ENCODE results near the gene SCAP. TPM values are rescaled to one million over a fixed set of nuclear protein-coding genes. Genes with fewer than 3 reads are reported as not detected.
"Not testable (repeated sequence)": the region's sequence is repeated elsewhere in the genome, so short reads cannot be mapped to it uniquely, and the experiment has no call there.

Gene SCAP
- 49.2 and 50.0 TPM in 2 replicates for polyA plus RNA-seq (2014; cell fraction: cytosol; rRNA removed)
- 65.9 and 93.0 TPM in 2 replicates for polyA plus RNA-seq (2014; cell fraction: nucleus; rRNA removed)

DNA sequence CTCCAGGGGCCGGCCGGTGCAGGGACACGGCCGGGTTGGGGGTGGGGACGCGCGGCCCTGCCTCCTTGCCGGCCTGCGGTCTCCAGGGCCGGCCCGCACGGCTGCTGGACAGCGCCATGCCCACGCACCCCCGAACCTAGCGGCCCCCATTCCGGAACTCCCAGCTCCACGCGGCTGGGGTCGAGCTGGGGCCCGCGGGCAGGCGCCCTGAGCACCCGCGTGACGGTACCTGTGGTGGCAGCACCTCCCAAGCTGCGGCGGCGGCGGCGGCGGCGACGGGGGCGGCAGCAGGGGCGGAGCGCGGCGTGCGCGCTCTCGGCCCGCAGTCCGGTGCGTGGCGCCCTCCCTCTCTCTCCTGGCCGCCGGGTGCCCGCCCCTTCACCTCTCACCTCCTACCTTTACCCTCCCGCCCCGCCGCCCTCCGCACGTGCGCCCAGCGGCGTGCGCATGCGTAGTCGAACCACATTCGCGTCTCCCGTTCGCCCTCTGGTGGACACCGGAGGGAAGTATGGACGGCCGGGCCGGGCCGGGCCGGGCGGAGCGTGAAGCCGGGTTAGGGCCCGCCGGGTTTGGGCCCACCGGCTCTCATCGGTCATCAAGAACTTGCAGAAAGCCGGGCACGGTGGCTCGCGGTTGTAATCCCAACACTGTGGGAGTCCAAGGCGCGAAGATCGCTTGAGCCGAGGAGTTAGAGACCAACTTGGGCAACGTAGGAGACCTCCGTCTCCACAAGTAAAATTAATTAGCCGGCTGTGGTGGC is at the start of gene SCAP:
Gene SCAP, minus strand, starts transcription at position 372 of the 760 bp plus-strand sequence. CDS start 32,948 bp downstream, outside the sequence.
- DNase-seq (ENCODE audit: low spot score), result peak; percentile 89

- DNase-seq (ENCODE audit: low spot score), result no peak
Measured at GRCh38 chr3:47523310-47524073, 47.8 kb upstream of the SCAP start.

DNA sequence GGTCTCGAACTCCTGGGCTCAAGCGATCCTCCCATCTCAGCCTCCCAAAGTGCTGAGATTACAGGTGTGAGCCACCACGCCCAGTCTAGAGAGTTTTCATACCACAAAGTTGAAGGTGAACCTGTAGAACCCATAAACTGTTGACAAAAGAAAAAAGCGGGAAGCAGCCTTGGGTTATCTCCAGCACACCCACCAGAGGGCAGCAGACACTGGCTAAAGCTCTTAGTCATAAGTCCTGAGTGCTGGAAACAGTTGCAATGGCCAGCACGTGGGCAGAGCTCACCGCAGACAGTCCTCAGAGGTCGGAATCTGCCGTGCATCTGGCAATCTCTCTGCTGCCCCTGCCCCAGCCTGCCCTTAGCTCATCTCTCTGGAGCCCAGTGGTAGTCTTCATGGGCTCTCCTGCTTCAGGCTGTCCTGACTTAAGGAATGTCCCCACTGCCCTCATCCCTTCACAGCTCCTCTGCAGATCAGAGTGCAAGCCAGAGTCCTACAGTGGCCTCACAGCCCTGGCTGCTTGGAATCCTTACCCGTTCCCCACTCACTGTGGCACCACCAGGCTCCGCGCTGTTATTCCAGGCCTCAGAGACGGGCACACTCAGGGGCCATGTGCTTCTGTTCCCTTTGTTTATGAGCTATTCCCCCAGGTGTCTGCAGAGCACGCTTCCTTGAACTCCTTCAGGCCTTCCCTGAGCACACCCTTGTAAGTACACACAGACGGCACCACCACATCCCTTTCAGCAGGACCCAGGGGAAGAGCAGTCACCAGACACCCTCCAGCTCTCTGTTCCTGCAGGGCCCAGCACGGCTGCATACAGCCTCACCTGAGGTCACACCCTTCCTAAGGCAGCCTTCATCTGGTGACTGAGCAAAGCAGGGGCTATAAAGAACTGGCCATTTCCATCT is 46.6 kb upstream of the SCAP start:
- DNase-seq (ENCODE audit: low spot score), result peak; percentile 91

DNA sequence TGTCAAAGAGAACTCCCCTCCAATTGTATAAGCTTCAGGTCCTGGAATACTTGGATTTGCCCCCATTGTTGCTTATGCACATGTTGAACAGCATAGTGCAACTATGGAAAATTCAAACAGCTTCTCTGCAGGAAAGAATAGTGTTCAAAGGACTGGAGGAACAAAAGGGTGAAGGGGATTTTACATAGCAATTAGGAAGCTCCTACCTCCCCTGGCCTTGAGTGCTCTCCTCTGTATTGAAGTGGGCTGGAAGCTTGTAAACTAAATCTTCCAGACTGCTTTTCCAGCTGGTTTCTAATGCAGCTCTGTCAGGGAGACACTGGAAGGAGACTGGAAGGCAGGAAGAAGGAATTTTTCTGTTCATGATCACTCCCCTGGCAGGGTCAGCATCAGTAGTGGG is 45.0 kb upstream of the SCAP start:
- DNase-seq (ENCODE audit: low spot score), result no peak

GRCh38 chr3:47517937-47518336 is 42.2 kb upstream of the SCAP start:
- DNase-seq (ENCODE audit: low spot score), result no peak

- no peak for DNase-seq (ENCODE audit: low spot score)
Measured at GRCh38 chr3:47515864-47516319, 40.2 kb upstream of the SCAP start.

DNA sequence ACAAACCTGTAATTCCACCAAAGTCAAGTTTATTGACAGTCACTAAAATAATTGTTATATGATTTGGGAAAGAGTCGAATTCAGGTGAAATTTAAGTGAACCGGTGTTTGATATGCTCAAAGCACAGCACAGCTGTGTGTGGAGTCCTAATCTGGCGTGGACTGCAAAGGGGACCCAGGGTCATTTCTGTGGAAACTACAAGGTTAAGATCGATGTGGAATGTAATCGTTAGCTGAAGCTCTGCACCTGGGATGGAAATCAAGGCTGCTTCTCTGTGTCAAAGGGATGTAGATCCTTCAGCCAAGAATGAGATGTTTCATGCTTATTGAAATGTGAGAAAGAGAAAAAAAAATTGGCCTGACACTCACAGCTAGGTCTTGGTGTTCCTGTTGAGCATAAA is 39.4 kb upstream of the SCAP start:
- DNase-seq (ENCODE audit: low spot score), result no peak

- DNase-seq (ENCODE audit: low spot score), result peak; percentile 96
Measured at GRCh38 chr3:47513125-47513929, 37.6 kb upstream of the SCAP start, which contains the start of gene ELP6. TSS of gene ELP6 (minus strand) at chr3:47513712. CDS start at chr3:47513590, 122 bp downstream.

DNA sequence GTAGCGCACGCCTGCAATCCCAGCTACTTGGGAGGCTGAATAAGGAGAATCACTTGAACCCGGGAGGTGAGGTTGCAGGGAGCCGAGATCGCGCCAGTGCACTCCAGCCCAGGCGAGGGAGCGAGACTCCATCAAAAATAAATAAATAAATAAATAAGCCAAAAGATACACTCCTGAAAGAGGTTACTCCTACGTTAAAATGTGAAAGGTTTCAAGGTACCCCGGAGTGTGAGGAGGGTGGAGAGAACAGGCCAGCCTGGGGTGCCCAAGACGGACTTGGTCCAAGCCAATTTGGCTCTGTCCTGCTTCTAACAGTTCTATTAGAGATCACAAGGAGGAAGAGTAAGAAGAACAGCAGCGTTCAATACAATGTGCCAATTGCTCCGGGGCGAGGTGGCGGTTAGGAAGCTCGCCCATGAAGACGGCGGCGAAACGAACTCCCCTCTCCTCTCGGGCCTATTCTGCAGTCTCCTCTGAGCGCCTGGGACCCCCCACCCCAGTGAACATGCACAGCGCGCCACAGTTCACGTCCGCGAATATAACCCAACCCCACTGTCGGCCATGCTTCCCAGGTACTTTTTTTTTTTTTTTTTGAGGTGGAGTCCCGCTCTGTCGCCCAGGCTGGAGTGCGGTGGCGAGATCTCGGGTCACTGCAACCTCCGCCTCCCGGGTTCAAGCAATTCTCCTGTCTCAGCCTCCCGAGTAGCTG is 36.8 kb upstream of the SCAP start:
- DNase-seq (ENCODE audit: low spot score), result peak; percentile 26

DNA sequence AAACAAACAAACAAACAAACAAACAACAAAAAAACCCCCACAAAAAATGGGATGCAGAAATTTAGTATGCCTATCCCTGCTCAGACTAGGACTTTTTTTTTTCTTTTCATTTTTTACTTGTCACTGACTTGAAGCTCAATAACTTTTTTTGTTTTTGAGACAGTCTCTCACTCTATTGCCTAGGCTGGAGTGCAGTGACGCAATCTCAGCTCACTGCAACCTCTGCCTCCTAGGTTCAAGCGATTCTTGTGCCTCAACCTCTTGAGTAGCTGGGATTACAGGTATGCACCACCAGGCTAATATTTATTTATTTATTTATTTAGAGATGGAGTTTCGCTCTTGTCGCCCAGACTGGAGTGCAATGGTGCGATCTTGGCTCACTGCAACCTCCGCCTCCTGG is 29.5 kb upstream of the SCAP start:
- not testable (repeated sequence) for DNase-seq (ENCODE audit: low spot score)

- no peak for DNase-seq (ENCODE audit: low spot score)
Measured at GRCh38 chr3:47504113-47504512, 28.4 kb upstream of the SCAP start.

GRCh38 chr3:47503033-47503432 is 27.3 kb upstream of the SCAP start:
- DNase-seq (ENCODE audit: low spot score), result no peak

DNA sequence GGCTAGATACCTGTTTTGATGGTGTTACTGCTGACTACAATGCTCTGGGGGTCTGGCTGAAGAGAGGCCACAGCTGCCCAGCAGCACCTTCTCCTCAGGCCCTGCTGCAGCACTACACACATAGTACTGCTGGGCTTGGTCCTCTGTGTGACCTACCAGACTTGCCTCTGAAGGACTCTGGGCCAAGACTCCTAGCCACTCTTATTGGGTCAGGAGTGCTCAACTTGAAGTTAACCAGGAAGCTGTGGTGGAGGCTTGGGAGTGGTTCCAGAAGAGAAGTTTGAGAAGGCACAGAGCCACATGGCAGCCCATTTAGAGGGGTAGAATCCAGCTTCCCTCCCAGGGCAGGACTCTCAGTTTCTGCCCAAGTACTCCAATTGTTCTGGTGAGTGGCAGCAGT is 21.2 kb upstream of the SCAP start:
- DNase-seq (ENCODE audit: low spot score), result no peak

GRCh38 chr3:47495886-47496285 is 20.1 kb upstream of the SCAP start:
- no peak for DNase-seq (ENCODE audit: low spot score)

GRCh38 chr3:47495111-47495510 is 19.4 kb upstream of the SCAP start:
- no peak for DNase-seq (ENCODE audit: low spot score)

DNA sequence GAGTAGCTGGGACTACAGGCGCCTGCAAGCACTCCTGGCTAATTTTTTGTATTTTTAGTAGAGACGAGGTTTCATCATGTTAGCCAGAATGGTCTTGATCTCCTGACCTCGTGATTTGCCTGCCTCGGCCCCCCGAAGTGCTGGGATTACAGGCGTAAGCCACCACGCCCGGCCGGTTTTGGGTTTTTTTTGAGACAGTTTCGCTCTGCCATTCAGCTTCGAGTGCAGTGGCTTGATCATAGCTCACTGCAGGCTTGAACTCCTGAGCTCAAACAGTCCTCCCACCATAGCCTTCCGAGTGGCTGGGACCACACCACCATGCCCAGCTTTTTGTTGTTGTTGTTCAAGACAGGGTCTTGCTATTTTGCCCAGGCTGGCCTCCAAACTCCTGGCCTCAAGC is 16.0 kb upstream of the SCAP start:
- DNase-seq (ENCODE audit: low spot score), result no peak

- no peak for DNase-seq (ENCODE audit: low spot score)
Measured at GRCh38 chr3:47491186-47491585, 15.4 kb upstream of the SCAP start.

DNA sequence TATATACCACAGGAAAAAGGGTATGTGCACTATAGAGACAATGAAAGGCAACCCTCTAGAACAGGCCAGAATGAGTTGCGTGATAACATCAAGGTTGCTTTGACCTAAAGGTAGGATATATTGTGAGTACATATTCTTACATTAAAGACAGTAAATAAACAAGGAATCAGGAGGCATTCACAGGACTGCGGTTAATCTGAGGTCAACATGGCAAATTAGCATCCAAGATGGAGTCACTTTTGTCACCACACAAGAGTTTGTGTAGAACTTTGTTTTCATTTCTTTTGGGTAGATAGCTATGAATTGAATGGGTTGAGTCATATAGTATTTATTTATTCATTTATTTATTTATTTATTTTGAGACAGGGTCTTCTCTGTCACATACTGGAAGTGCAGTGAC is 11.5 kb upstream of the SCAP start:
- DNase-seq (ENCODE audit: low spot score), result no peak

- DNase-seq (ENCODE audit: low spot score), result no peak
Measured at GRCh38 chr3:47485812-47486211, 10.1 kb upstream of the SCAP start.

DNA sequence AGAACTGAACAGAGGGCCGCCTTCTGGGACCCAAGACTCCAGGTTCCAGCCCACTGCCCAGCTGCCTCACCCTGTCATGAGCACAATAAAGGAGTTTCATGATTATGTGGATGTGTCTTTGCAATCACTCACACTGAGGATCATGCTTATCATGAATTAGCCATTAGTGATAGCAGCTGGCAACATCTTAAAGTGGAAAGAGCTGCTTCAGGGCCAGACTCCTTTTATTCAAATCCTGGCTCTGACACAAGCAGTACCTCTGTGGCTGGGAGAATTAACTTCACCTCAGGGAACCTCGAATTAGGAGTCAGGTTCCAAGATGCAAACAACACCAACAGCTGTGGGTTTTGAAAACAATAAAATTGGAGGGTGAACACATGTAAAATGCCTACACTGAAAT is 6.6 kb upstream of the SCAP start:
- DNase-seq (ENCODE audit: low spot score), result no peak

All from SK-N-DZ (cell line).